Measurements from ENCODE around the gene DENND2C. TPM values are rescaled to one million over a fixed set of nuclear protein-coding genes. Genes with fewer than 3 reads are reported as not detected.

DENND2C gene
- total RNA-seq, 1 experiment from 2014 or later, result 3.6 TPM

- Histone ChIP-seq H3K9ac (ENCODE audit: low read length) (no peak overlapping the region), H3K79me2 (ENCODE audit: insufficient read depth, low read length) (no peaks in the 10 kb centered on the region), H2AFZ (ENCODE audit: low read depth, low read length, poor library complexity, severe bottlenecking) (no peak overlapping the region), H3K27me3 (ENCODE audit: insufficient read depth, low read length) (no peaks in the 10 kb centered on the region), H3K36me3 (ENCODE audit: control insufficient read depth in 1 of 2, insufficient read depth in 2 of 2, low read length in 2 of 2) (no peaks in the 10 kb centered on the region), H3K27ac (ENCODE audit: low read depth, low read length) (no peak overlapping the region), H3K4me1 (ENCODE audit: control insufficient read depth in 1 of 2, insufficient read depth in 2 of 2, low read length in 2 of 2) (peaks cover 0 to 6% of the 10 kb centered on the region in 2 experiments; a peak in 1 of 4 replicates), H4K20me1 (ENCODE audit: insufficient read depth) (no peaks in the 10 kb centered on the region), H3K4me2 (ENCODE audit: low read length) (no peak overlapping the region), H3K9me2 (ENCODE audit: insufficient read depth) (no peaks in the 10 kb centered on the region), H3K4me3 (replicated peaks in 1 of 2; ENCODE audit: low read depth in 1 of 2, low read length in 2 of 2) (no peak overlapping the region), H3K9me3 (ENCODE audit: control insufficient read depth in 1 of 2, insufficient read depth in 1 of 2, low read depth in 1 of 2, low read length in 2 of 2) (no peaks in the 10 kb centered on the region)
- POLR2A ChIA-PET, result no interaction called here
- TF ChIP-seq SP1 (IDR thresholded peaks at IDR 0.05; ENCODE audit: low read depth) (no peak), ZBTB33 (IDR thresholded peaks at IDR 0.05; ENCODE audit: extremely low read depth, insufficient replicate concordance, low read length) (no peak), REST (IDR thresholded peaks at IDR 0.05; ENCODE audit: low read depth) (no peak), ATF3 (IDR thresholded peaks at IDR 0.05) (no peak), FOSL1 (IDR thresholded peaks at IDR 0.05; ENCODE audit: low read depth) (no peak), MAX (IDR thresholded peaks at IDR 0.05) (no peak), ZNF274 (IDR thresholded peaks at IDR 0.05; ENCODE audit: low read depth, low read length) (no peak), POLR2A (IDR thresholded peaks at IDR 0.05; ENCODE audit: borderline replicate concordance, extremely low read depth, insufficient read depth, insufficient read length) (no peak)
- RAD21 ChIA-PET (ENCODE audit: low non-redundant PET in 1 of 2, low total read pairs in 2 of 2, uncharacterized antibody in 2 of 2, unreplicated experiment in 2 of 2), result no interaction called here
- ATAC-seq, result no peak
- DNase-seq (ENCODE audit: low read depth, low spot score), result no peak
- CTCF ChIA-PET, result no interaction called here
- no TSS peak for BruUV-seq (replicated peaks)
- intact Hi-C loops (cut with micrococcal nuclease), result no loop called here
Measured at GRCh38 chr1:114627107-114627506, 42.7 kb downstream of the DENND2C start.
